PFSK-1 (cell line): ENCODE results near the gene STX18.

Experiments
- FOXP2 ChIP-seq: optimal IDR thresholded peaks from 2 replicates; pipeline ENCODE3; 2011; ENCODE audit warnings: borderline replicate concordance, control low read depth, inconsistent platforms; ENCODE audit not compliant: insufficient read depth; ENCODE audit errors: extremely low read length, extremely low read depth
- POLR2AphosphoS5 ChIP-seq: IDR thresholded peaks from 2 replicates; pipeline ENCODE4 v1.6.1; 2012; ENCODE audit warnings: low read depth, mild to moderate bottlenecking, control low read depth, low read length, moderate library complexity
- SIN3A ChIP-seq: IDR thresholded peaks from 2 replicates; pipeline ENCODE4 v1.6.1; 2012; ENCODE audit warnings: mild to moderate bottlenecking, low read length, moderate library complexity, borderline replicate concordance; ENCODE audit not compliant: insufficient read depth
- TAF1 ChIP-seq: IDR thresholded peaks from 2 replicates; pipeline ENCODE4 v1.6.1; 2012; ENCODE audit warnings: low read length, control low read depth, borderline replicate concordance; ENCODE audit not compliant: insufficient read depth
- TF ChIP-seq, protein P1 (sequence below), 2 experiments: IDR thresholded peaks; 2 replicates each; pipeline versions ENCODE4 v1.6.1 to v1.8.0; 2011 to 2012; ENCODE audit warnings: low read depth in 2 of 2, low read length in 2 of 2, control low read depth in 1 of 2, inconsistent platforms in 1 of 2, mild to moderate bottlenecking in 1 of 2, moderate library complexity in 1 of 2; ENCODE audit not compliant: insufficient read depth in 1 of 2

Gene STX18

DNA sequence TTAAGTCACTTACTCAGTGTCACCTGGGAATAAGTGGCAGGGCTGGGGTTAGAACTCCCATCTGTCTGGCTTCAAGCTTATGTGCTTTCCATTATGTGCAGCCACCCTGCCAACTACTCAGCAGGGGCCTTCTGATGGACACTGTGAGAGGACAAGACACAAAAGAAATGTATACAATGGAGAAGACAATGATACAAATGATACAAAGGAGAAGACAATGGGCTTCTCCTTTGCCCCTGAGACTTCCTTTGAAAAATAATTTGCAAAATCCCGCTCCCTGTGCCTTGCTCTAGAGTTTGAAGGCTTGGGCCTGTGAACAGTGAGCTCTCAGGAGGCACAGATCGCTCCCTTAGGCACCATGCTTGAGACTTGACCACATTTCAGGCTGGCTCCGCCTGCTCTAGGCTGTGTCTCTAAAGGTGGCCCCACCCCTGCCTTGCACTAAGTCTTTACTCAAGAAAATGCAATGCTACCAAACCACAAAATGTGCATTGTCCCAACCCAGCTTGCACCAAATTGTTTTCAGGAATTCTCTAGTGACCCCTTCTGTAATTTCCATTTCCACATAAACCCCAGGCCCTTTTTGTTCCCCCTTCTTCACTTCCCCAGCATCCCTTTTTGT is 27.1 kb upstream of the STX18 start:
- TF ChIP-seq TAF1 (no peak), POLR2AphosphoS5 (no peak), SIN3A (no peak), FOXP2 (no peak)
- TF ChIP-seq, protein P1, sequence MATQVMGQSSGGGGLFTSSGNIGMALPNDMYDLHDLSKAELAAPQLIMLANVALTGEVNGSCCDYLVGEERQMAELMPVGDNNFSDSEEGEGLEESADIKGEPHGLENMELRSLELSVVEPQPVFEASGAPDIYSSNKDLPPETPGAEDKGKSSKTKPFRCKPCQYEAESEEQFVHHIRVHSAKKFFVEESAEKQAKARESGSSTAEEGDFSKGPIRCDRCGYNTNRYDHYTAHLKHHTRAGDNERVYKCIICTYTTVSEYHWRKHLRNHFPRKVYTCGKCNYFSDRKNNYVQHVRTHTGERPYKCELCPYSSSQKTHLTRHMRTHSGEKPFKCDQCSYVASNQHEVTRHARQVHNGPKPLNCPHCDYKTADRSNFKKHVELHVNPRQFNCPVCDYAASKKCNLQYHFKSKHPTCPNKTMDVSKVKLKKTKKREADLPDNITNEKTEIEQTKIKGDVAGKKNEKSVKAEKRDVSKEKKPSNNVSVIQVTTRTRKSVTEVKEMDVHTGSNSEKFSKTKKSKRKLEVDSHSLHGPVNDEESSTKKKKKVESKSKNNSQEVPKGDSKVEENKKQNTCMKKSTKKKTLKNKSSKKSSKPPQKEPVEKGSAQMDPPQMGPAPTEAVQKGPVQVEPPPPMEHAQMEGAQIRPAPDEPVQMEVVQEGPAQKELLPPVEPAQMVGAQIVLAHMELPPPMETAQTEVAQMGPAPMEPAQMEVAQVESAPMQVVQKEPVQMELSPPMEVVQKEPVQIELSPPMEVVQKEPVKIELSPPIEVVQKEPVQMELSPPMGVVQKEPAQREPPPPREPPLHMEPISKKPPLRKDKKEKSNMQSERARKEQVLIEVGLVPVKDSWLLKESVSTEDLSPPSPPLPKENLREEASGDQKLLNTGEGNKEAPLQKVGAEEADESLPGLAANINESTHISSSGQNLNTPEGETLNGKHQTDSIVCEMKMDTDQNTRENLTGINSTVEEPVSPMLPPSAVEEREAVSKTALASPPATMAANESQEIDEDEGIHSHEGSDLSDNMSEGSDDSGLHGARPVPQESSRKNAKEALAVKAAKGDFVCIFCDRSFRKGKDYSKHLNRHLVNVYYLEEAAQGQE (IDR thresholded peaks at IDR 0.05; ENCODE audit: insufficient read depth in 1 of 2, low read depth in 2 of 2, low read length in 2 of 2), result no peak

DNA sequence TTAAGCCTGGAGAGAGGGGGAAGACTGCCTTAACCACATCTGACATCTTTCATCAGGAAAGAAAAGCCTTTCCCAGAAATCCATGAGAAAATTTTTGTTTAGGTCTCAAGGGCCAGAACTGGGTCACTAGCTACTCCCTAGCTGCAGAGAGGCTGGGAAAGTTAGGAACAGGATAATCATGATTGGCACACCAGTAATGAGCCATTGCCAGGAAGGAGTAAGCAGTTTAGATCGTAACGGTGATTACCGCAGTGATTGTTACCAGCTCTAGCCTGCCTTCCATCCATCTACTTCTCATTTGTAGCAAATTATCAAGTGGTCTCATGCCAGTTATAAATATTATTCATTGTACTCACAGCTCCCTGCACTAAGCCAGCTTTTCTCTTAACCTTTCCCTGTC is 22.7 kb upstream of the STX18 start:
- TF ChIP-seq TAF1, result 0 out of 2 replicates have a peak, but pooled peaks have one; percentile 35
- no peak for TF ChIP-seq FOXP2
- no peak for TF ChIP-seq SIN3A
- TF ChIP-seq, protein P1 (IDR thresholded peaks at IDR 0.05; ENCODE audit: insufficient read depth in 1 of 2, low read depth in 2 of 2, low read length in 2 of 2), result peak in 1 of 2 experiments; percentile 52; a peak in 1 of 4 replicates
- peak; percentile 65; the same call in 1 of the 2 replicates for TF ChIP-seq POLR2AphosphoS5

DNA sequence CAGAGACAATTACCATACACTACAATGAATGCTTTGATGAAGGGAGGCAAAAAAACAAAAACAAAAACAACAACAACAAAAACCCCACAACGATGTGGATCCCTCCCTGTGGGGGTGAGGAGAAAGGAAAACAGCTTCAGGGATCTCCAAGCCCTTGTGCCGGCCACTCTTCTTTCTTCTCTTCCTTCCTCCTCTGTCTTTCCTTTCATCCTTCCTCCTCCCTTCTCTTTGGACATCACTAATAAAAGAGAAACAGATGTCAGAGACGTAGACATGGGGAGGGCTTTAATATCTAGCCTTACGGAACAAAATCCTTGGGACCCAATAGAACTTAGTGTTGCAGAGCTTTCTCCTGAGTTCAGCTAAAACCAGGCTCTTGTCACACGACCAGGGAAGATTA is 18.8 kb upstream of the STX18 start:
- TF ChIP-seq SIN3A (no peak), TAF1 (no peak), FOXP2 (no peak), POLR2AphosphoS5 (no peak)
- TF ChIP-seq, protein P1 (IDR thresholded peaks at IDR 0.05; ENCODE audit: insufficient read depth in 1 of 2, low read depth in 2 of 2, low read length in 2 of 2), result no peak

DNA sequence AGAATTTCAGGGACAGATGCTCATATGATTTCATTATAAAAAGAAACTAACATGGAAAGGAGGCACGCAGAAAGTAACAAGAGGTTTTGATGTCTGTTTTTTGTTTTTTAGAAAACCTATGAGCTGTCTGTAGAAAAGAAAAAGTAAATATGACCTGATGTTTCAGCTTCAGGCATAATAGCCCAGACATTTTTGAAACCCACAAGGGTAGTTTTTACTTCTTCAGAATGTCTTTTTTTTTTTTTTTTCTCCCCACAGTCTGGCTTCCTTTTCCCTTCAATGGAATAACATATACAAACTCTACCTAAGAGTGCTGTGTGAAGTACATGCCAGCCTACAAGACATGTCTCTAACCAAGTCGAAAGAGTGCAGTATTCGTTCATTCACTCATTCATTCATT is 18.3 kb upstream of the STX18 start:
- TF ChIP-seq SIN3A (no peak), FOXP2 (no peak), POLR2AphosphoS5 (no peak), TAF1 (no peak)
- TF ChIP-seq, protein P1 (IDR thresholded peaks at IDR 0.05; ENCODE audit: insufficient read depth in 1 of 2, low read depth in 2 of 2, low read length in 2 of 2), result no peak

DNA sequence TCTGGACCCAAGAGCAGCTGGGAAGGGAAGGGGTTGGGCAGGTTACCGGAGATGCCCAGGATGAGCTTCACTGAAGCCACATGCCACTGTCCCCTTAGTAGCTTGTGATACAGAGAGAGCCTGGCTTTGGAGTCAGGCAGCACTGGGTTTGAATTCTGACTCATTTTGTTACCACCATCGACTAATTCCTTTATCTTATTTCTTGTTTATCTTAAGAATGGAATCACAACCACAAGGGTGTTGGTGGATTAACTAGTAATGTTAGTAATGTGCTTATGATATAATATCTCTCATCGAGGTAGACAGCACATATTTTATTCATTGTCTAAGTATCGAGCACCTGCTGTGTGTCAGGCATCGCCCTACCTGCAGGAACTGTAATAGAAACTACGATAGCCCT is 17.7 kb upstream of the STX18 start:
- TF ChIP-seq SIN3A, result no peak
- TF ChIP-seq, protein P1 (IDR thresholded peaks at IDR 0.05; ENCODE audit: insufficient read depth in 1 of 2, low read depth in 2 of 2, low read length in 2 of 2), result no peak
- no peak for TF ChIP-seq TAF1
- no peak for TF ChIP-seq FOXP2
- no peak for TF ChIP-seq POLR2AphosphoS5
